HUDEP-2 (cell line): ENCODE measurements around the gene ST8SIA2.

Source experiments
- DNase-seq, 76 experiments: peaks; one replicate each; lab custom pipeline; 2025; ENCODE audit not compliant: unreplicated experiment in 76 of 76; lab: John Stamatoyannopoulos, UW

The ST8SIA2 gene

DNA sequence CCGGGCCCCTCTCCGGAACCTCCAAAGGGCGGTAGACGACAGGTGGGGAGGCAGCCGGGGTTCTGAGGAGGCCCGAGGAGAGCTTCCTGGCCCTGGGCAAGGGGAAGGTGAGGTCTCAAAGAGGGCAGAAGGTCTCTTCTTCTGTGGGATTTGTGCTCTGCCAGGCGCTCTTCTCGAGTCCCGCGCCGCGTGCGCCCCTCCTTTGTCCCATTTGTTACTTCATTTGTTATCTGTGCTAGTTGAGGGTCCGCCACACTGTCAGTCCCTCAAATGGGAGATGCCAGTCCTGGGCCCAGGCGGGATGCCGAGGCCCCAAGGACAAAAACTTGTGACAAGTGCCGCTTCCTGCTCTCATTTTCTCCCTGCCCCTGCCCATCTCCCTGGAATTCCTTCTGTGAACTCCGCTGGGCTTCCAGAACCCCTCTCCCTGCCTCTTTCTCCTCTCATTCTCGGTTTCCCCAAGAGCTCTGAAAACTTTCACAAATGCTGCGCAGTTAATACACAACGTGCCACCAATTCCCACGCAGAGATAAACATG, 1.5 kb downstream of the ST8SIA2 start:
- no peak for DNase-seq

DNA sequence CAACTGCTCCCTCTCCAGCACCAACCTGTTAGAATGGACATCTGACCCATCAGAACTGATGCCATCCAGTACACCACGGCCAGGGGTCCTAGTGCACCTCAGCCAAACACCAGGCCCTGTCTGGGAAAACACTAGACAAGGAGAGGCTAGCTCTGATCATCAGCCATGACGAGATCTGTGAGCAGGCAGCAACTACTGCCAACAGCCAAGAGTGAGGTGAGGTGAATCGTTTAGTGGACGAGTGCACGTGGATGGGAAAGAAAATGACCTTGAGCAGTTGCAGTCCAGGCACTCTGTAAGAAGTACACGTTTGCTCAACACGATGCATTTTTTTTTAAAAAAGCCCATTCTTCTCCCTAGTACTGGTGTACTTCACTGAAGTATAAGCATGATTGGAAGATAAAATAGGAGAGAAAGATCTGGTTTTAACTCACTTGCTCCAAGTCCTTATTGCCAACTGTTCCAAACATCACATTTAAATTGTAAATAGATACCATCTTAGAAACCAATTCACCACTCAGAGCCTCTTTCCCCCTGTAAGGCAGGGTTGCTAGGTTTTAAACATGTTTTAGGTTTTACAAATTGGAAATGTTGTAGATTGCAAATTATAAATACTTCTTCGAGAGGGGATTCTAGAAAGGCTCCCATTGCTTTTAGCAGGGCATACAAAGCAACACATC, 5.7 kb downstream of the ST8SIA2 start:
- DNase-seq, result no peak

GRCh38 chr15:92400573-92400972, 6.9 kb downstream of the ST8SIA2 start:
- no peak for DNase-seq

DNA sequence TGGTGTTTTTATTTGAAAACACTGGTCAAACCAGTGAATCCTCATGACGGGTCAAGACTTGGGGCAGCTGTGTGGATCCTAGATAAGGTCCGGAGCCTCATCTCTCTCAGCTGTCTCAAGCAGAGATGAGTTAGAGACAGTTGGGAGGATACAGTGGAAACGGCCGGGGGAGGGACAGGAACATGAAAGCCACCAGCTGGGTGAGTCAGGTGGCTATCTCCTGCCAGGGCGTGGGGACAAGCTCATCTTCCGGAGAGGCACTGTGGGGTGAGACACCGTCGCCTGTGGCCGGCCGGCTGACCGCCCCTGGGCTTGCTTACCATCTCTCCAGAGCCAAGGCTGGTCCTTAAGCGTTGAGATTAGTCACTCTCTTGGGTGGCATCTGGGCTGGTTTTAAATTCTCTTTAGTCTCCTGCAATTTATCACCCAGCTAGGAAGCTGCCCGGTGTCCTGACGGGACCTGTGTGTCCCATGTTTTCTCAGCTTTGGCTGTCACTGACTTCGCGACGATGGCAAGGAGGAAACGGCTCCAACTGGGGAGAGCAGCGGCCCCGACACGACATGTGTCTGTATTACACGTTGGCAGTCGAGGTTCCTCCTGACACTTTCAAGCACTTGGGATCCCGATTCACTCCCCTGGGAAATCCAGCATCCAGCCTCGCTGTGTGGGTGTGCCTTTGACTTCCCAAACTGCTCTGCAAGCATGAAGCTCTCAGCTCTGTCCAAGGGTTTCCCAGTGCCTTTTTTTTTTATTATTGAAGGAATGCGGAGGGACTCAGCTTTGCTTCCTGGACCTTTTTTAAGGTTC, 7.5 kb downstream of the ST8SIA2 start:
- DNase-seq, result peak in 3 of 76 experiments; percentile 0 to 12 (median 5)

GRCh38 chr15:92402751-92403150, 9.1 kb downstream of the ST8SIA2 start:
- DNase-seq, result no peak

DNA sequence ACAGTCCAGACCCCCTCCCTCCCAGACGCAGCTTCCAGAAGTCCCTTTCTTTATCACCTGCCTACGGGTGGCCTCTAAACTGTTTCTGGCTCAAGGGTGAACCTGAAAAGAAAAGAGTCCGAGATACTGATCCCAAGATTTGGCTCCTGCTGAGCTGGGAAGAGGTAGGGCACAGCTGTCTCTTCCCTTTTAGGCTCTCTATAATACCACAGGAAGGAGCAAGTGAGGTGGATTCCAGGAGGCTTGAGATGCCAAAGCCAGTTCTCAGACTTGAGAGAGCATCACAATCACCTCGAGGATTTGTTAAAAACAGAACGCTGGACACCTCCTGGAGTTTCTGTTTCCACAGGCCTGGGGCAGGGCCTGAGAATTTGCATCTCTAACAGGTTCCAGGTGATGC, 12.3 kb downstream of the ST8SIA2 start:
- no peak for DNase-seq

- no peak for DNase-seq
These were observed 13.6 kb downstream of the ST8SIA2 start for GRCh38 chr15:92407321-92407720.

GRCh38 chr15:92407916-92408315, 14.2 kb downstream of the ST8SIA2 start:
- no peak for DNase-seq

- DNase-seq, result no peak
These were observed 15.3 kb downstream of the ST8SIA2 start for GRCh38 chr15:92409006-92409405.

DNA sequence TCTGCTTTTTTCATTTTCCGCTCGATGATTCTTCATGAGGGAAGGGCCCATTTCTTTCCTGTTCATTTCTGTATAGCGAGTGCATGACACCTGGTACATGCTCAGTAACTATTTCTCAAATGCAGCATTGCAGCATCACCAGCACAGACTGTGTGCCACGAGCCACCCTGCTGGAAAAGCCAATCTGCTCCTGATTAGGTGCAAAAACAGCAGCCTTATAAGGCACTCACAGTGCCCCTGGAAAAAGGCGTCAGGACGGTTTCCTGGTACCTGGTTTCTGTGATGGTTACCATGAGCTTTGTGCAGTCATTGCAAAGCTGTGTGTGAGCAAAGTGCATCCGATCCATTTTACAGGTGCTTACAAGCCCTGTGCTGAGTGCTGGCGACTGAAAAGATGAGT, 15.8 kb downstream of the ST8SIA2 start:
- no peak for DNase-seq

DNA sequence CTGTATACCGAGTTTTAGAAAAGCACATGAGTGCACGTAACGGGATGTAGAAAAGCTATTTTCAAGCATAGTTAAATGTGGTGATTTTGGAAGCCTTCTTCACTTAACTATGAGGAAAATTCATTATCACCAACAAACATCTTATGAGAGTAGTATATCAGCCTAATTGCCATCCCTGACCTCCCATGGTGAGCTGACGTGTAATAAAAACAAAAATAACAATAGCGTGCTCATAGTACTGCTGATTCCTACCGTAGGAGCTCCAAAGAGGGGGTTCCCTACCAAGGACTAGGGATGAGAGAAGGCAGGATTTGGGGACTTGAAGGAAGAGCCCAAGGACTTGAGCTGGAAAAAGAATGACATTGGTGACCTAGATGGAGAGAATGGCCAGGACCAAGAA, 16.9 kb downstream of the ST8SIA2 start:
- no peak for DNase-seq

GRCh38 chr15:92411256-92411655, 17.6 kb downstream of the ST8SIA2 start:
- no peak for DNase-seq

DNA sequence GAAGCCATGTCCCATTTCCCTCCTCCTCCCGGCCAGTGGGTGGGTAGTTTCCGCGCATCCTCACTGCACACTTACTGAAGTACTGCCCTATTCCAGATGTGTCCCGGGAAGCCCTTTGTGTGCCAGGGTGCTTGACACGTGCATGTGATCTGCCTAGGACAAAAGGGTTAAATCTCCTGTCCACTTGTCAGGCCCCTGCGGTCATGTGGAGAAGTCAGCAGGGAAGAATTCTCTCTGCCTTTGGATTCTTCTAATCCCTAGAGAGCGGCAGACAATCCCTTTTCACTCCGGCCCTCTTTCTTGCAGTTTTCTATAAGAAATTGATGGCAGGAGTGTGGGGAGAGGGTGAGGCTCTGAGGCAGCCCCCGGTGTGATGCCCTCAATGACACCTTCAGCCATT, 19.8 kb downstream of the ST8SIA2 start:
- no peak for DNase-seq

DNA sequence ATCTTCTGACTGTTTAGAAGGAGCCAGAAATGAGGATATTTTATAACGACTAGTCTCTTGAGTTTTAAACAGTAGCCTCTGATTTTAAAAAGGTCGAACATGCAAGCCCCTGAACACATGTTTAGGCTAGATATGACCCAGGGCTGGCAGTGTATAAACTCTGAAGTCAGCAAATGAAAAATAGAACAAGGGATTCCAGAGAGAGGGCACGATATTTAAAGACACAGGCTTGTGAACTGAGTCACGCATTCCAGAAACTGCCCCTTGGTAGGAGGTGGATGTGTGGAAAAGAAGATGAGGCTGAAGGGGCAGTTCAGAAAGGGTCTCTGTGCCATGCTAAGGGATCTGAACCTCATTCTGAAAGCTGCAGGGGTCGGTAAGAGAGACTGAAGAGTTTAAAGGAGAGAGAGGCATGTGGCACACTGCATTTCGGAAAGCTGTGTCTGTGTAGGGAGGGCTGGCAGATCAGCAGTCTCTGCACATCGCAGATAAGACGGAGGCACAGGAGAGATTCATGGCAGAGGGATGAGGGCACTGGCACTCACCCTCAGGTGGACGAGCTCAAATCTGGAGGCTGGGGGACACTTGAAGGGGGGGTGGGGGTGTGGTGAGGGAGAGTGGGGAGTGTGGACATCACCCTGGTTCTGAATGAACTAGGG, 22.1 kb downstream of the ST8SIA2 start:
- DNase-seq, result no peak

DNA sequence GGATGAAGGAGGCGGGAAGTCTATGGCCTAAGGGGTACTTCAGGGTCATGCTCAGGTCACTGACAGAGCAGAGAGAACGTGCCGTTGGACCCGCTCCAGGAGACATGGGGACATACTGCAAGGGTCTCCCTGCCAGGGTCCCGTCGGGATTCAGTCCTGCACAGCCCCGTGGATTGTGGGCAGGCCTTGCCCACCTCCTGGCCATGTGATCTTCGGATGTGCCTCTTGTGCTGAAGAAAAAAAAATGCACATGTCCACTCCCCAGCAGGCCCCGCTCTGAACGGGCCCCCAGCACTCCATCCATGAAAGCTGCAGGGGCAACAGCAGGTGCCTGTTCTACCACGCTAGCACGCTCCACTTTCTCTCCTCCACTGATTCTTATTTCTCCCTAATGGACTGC, 22.9 kb downstream of the ST8SIA2 start:
- no peak for DNase-seq

DNA sequence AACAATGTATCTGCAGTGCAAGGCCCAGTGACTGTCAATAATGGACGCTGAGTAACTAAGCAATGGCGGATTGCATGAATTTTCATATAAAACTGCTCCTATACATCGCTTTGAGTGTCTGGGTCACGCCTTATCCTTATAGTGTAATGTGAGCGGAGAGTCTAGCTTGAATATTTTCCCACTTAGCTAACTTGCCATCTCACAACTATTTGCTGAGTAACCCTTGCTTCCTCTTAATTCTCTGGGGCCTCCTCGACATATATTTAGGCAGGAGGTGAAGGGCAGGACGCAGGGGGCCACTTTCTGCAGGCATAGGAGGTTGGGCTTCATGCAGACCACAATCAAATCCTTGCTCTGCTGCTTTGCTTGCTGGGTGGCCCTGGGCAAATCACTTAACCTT, 24.0 kb downstream of the ST8SIA2 start:
- no peak for DNase-seq

GRCh38 chr15:92418864-92419263, 25.2 kb downstream of the ST8SIA2 start:
- no peak for DNase-seq

DNA sequence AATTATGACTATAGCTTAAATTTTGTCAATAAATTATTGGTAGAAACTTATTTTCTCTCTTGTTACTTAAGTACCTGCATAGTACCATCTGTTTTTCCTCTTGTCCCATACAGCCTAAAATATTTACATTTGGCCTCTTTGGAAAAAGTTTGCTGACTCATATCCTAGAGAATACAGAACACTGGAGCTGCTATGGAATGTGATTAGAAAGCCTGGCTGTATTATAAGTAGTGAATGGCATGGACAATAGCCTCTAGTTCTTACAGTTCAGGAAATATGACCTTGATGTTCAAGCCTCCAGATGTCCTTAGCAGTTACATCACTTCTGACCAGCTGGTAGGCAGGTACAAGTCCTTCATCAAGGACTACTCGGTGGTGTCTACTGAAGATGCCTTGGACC, 28.3 kb downstream of the ST8SIA2 start:
- DNase-seq, result no peak

GRCh38 chr15:92425578-92426225, 32.0 kb downstream of the ST8SIA2 start:
- no peak for DNase-seq

GRCh38 chr15:92429378-92430068, 35.8 kb downstream of the ST8SIA2 start:
- peak in 3 of 76 experiments; percentile 1 to 5 (median 2) for DNase-seq
